Lung microvascular endothelial cell (primary cell): Measurements from ENCODE around the gene RAPGEF3. TPM values are rescaled to one million over a fixed set of nuclear protein-coding genes. Genes with fewer than 3 reads are reported as not detected.
A peak's percentile ranks its signal among the peaks of the same experiment; 100 is the strongest.

Experiments
- DNase-seq, 2 donors: peaks; one replicate each; pipeline versions ENCODE4 v3.0.0 to v3.0.0-alpha.2; 2010; ENCODE audit warnings: low read depth in 2 of 2
- total RNA-seq: library from RNA; depleted of rRNA; stranded (reverse); fragments of >200 nt; gene quantifications from 2 replicates; pipeline ENCODE4 v1.2.1, GENCODE V29; 2014

The RAPGEF3 gene
- total RNA-seq, 1 donor from 2014 or later, result 7.1 TPM

DNA sequence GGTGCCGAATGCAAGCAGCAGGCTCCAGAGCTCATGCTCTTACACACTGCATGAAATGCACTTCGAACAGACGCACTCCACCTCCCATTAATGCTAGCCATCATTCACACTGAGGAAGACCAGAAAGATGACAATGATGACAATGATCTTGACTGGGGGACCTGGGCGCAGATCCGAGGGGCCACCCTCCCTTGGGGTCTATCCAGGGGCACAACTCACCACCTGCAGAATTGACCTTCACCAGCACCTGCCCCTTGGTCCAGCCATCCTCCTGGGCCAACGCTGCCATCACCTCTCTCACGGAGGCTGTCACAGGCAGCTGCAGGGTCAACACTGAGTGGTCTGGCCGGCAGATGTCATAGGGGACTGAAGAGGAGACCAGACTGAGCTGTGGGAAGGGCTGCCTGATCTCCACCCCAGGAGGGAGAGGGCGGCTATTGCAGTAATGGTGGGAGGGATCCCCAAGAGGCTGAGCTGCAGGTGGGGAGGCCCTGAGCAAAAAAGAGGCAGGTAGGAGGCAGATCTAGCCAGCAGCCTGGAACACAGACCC lies 15.3 kb downstream of the RAPGEF3 start:
- DNase-seq, result no peak

DNA sequence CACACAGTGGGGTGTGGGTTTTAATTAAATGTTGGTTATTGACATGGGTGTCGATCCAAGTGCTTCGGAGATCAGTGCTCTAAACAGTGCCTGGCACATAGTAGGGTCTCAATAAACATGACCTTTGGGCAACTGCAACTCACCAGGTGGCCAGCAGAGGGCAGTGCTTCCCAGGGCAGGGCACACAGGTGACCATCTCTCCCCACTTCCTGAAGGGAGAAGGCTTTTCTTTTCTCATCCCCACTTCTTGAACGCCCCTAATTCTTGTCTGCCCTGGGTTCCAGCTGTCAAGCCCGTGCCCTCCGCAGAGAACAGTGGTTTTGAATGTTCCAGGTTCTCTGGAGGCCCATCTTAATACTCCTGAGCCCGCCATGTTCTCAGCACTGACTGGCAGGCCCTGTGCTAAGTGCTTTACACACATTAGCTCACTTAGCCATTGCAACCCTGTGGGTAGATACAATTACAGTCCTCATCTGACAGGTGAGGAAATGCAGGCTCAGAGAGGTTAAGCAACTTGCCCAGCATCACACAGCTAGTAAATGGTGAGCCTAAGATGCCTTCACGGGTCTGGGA lies 16.3 kb downstream of the RAPGEF3 start:
- DNase-seq, result peak; percentile 46 to 65

DNA sequence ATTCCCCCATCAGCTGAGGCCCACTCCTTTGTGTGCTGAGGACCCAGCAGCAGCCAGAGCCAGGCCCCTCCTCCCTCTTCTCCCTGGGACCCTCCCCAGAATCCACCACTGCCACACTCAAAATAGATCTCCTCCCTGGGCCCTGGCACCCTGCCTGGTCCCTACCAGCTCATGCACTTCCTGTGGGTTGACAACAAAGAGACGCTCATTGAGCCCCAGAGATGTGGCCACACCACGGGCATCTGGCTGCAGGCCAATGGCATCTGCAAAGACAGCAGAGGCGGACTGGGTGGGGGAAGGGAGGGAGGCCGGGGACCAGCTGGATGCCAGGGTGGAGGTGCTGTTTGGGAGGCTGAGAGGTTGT lies 17.4 kb downstream of the RAPGEF3 start:
- DNase-seq, result peak; percentile 35 to 47

DNA sequence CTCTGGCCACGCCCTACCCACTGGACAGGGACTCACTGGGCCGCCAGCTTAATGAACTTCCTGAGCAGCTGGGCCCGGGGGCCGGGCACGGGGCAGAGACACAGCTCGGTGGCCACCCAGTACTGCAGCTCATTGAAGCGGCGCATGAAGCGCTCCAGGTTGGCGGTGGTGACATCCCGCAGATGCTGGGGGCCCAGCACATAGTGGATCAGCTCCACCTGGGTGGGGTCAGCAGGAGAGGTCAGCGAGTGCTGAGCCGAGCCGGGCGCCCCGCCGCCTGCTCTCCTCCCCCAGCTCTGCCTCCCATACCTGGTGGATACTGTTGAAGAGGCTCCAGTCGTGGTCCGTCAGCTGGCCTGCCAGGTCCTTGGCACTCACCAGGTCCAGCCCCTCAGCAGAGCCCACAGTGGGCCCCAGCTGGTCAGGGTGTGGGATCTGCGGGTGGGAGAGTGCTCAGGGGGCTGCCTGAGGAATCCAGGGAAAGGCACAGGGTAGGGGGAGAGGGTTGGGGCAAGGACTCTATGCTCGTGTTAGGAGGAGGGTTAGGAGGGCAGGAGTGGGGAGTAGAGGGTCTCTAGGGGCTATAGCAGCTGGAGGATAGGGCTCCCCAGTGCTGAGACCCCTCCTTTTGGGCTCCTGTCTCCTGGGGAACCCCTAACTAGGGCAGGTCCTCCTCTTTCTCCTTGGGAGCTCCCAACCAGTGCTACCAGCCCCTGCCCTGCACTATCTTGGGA lies 17.9 kb downstream of the RAPGEF3 start:
- peak; percentile 17 to 33 for DNase-seq

DNA sequence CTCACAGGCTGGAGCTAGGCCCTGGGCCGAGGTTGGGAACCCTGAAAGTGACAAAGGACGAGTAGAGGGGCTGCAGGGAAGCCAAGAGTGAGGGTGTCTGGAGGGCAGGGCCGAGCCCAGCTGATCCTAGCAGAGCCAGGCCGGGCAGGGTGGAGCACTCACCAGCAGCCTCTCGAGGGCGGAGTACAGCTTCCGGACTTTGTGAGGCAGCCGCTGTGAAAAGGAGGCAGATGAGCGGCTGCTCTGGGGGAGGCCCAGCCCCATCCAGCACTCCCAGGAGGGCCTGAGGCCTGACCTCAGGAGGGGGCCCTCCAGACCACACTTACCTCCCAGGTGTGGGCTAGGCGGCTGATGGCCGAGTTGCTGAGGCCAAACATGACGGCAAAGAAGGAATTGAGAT lies 18.7 kb downstream of the RAPGEF3 start:
- peak in 1 of 2 donors; percentile 63 for DNase-seq

DNA sequence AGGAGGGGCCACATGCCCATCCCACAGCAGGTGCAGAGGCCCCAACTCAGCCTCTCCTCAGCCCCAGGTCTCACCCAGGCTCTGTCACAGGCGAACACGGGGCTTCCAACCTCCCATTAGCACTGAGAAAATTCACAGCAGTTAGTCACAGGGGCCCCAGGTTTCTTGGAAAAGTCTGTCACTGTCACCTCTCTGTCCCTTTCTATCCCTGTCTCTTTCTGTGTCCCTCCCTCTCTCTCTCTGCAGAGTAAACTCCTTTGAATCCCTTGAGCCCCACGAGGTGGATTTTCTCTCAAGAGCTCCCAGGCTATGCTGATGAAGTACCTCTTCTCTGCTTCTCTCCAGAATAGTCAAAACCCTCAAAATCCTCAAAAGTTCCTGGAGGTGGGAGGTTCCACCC lies 19.4 kb downstream of the RAPGEF3 start:
- no peak for DNase-seq

DNA sequence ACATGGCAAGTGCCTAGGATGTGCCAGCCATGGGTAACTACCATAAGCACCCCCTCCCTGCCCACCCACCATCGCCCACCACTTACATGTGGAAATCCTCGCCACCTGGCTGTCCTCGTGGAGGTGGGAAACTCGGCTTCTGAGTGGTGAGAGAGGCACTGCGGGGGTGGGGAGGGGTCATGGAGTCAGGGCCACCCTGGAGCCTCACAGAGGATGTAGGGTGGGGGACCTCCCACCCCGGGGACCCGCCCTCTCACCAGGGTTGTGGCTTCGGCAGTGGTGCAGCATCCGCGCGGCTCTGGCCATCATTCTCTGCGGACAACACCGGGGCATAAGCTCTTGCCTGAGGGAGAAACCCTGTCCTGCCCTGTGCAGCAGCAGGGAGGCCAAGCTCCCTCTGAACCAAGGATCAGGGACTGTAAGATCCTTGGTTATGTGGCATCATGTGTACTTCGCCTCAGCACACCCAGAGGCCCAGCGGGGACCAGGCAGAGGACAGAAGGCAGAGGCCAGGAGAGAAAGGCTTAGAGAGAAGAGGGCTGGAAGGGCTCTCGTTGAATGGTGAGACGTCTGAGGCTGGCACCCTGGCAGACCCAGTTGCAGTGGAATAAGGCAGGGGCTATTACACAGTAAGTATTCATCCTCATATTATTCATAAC lies 20.6 kb downstream of the RAPGEF3 start:
- no peak for DNase-seq

DNA sequence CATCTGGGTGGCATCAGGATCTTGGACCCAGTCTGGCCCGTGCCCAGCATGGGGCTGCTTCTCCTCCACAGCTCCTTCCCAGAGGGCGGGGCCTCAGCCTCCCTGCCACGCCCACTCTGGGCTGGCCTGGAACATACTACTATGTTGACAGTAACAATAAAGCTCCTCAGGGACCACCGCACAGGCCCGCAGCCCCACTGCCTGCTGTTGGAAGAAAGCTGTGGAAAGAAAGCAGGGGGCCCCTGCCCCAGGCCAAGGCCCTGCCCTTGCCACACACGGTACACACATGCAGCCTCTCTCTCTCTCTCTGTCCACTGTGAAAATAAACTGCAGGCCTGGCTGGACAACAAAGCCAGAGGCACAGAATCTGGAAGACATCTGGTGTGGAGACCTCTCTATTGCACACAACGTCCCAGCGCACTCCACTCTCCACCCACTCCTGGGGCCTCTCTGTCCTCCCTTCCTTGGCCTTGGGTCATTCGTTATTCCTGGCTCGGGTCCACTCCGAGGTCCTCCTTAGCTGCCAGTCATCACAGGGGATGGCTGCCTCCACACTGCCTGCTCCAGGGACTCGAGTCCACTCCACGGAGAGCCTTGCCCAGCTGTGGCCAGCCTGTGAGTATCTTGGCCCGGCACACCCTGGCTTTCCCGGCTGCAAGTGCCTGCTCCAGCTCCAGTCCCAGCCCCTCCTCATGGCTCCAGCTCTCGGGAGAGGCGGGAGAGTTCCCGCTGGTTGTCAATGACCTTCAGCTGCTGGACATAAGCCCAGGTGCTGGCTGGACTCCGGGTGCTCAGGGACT lies 21.6 kb downstream of the RAPGEF3 start:
- peak in 1 of 2 donors; percentile 21 for DNase-seq

DNA sequence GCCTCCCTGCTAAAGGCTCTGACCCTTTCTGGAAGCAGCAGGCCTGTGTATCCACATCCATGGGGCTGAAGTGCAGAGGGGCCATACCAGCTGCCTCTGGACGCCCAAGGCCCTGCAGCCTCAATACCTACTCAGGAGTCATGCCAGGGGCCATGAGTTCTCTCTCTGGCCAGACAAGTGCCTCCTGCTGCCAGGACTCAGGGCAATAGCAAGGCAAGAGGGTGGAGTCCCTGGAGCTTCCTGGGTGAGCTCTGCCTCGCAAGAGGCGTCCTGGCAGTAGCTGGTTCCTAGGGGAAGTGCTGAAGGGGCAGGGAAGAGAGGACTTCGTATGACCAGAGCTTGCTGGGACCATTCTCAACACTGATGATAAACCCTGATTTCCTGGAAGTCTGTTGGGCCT lies 22.5 kb downstream of the RAPGEF3 start:
- no peak for DNase-seq

DNA sequence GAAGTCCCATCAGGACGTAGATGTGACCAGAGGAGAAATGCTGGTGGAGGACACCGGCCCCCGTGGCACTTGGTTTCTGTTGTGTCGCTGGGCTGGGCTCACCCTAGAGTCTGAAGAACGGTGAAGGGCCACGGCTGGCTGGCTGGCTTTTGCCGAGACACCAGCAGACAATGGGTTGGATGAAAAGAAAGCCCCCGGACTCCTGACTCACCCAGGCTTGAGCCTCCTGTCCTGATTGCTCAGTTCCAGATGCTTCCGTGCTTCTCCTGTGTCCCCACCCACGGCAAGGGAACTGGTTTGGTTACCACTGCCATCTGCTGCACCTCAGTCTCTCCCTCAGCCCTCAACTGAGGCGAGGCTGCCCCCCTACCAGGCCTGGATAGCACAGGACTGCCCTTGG lies 23.0 kb downstream of the RAPGEF3 start:
- peak in 1 of 2 donors; percentile 37 for DNase-seq

DNA sequence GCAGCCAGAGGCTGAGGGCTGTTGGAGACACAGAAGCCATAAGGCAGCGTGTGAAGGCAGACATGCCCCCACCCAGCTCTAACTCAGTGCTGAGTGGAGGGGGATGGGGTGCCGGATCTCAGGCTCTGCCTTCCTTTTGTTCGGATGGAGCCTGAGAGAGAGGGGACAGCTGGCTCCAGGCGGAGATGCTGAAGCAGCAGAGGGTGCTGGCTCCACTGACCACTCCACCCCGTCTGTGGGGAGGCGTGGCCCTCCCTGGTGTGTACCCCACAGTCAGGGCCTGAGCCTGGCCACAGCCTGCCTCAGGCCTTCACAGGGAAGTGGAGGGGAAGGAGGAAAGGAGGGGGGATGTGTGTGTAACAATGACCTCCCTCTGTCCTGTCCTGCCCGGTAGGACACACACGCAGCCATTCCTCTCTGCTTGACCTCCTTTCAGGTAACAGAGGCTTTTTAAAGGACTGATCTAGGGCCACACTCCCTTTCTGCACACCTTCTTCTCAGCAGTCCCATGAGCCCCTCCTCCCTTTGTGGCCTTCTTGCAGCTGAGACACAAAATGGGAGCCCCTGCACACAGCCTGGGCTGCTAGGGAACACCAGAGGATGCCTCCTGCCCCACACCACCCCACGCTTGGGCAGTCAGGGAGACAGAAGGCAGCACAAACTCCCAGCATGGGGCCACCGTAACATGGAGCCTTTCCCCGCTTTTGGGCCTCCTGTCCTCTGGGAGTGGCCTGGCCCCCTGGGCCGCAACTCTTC lies 23.8 kb downstream of the RAPGEF3 start:
- DNase-seq, result no peak

DNA sequence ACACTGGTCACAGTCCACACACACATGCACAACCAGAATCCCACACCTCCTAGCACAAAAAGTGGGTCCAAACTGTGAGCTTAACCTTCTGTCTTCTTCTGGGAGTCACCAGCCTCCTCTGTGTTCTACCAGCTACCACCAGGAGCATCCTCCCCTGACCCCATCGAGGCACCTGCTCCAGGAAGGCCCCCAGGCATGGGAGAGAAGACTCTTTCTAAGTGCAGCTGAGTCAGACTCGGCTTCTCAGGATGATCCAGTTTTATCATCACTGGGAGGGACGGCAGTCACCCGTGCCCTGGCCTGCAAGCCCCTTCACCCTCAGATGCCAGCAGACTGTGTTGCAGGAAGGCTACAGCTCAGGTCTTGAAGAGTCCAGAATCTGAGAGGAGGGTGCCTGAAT lies 25.5 kb downstream of the RAPGEF3 start:
- no peak for DNase-seq

DNA sequence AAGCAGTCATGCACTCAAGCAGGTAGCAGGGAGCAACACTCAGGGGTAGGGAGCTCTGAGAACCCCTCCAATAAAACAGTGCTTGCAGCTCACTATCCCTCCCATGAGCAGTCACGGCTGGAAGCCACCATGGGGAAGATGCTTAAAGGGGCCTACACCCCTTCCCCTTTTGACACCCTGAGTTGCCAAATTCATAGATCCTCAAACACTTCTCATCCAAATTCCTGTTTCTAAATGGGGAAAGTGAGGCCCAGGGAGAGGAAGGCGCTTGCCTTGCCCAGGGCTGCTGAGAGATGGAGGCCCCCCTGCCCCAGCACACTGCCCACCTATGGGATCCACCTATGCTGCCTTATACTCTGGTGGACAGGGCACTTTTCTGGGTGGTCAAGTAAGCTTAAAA lies 26.2 kb downstream of the RAPGEF3 start:
- DNase-seq, result no peak

DNA sequence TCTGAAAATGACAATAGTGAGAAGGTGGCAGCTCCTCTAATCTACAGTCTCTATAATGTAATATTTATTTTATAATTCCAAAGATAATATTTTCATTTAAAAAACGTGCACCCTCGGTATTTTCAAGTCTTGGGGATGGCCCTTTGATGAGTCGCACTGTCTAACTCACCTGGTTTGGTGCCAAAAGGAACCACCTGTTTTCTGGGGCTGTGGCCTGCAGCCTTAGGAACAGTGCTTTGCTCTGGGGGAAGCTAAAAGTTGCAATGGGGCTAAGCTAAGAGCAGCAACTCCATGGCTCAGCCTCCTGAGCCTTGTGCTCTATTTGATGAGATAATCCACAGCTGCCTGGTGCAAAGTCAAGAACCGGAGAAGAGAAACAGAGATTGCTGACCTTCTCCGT lies 27.0 kb downstream of the RAPGEF3 start:
- DNase-seq, result no peak

DNA sequence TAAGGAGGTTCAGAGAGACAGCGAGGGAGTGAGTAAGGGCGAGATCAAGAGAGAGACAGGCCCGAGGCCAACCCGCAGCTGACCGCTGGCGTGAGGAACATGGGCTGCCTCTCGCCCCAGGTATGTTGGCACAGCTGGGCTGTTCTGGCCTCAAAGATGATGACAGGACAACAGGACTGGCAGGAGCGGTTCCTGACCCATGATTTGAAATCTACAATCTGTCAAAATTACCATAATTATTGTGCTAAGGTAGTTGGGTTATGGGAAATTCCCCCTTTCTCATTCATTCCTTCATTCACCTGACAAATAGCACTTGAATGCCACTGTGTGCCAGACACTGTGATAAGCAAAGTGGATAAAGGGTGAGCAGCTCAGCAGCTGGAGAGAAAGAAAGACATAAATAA lies 28.3 kb downstream of the RAPGEF3 start:
- DNase-seq, result no peak

DNA sequence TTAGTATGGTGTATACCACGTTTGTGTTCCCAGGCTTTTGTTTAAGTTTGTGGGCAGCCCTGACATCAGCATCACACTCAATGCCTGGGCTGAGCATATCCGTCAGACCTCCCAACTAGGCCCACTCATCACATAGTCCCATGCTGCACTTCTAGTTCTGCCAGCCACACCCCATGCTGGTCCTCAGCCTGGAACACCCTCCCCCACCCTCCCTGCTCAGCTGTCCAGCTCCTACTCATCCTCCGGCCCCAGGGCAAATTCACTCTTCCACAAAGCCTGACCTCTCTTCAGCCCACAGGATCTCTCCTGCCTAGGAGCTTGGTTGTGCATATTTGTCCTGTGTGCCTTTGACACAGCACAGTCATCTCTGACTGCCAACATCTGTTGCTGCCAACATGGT lies 29.4 kb downstream of the RAPGEF3 start:
- DNase-seq, result no peak

DNA sequence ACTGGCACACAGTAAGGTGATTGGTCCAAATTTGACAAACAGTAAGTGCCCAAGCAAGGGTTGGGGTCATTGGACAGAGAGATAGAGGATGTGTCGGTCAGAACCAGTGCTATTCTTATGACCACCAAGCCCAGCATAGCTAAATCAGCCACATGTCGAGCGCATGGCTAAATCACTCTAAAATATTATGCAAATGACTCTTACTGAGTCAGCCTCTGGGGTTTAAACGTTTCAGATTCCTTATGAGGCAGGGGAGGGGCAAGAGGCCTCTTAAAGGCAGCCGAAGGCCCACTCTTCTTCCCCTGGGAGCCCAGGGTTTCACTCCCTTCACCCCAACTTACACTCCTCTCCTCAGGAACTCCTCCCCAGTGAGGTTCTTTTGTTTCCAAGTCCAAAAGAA lies 32.8 kb downstream of the RAPGEF3 start:
- DNase-seq, result no peak

DNA sequence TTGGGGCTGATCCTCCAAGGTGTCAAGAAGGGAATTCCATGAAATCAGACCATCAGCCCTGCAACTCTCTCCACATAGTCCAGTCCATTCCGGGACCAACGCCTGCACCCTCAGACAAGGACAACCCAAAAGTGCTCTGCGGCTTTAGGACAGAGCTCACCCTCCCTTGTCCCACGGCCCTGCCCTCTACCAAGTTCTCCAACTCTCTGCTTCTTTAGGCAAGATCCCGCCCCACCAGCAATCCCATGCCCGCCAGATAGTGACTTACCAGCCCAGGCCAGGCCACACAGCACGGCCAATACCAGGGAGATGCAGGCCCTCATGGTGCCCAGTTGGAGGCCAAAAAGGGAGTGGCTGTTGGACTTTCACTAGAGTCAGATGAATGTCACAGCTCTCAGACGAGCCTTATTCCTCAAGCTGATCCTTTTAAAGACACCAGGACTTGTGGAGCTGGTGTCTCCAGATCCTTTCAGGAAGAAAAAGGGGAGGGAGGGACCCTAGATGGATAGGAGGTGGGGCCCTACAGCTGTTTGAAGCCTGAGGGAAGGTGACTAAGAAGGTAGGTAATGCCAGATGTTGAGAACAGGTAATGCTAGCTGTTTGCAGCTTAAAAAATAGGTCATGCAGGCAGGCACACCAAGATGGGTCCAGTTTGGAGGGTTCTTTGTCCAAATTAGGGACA lies 33.4 kb downstream of the RAPGEF3 start, which contains the start of gene ENDOU:
TSS of gene ENDOU (minus strand) at position 400 of the 682 bp plus-strand sequence. CDS start at position 323, 77 bp downstream.
- no peak for DNase-seq

DNA sequence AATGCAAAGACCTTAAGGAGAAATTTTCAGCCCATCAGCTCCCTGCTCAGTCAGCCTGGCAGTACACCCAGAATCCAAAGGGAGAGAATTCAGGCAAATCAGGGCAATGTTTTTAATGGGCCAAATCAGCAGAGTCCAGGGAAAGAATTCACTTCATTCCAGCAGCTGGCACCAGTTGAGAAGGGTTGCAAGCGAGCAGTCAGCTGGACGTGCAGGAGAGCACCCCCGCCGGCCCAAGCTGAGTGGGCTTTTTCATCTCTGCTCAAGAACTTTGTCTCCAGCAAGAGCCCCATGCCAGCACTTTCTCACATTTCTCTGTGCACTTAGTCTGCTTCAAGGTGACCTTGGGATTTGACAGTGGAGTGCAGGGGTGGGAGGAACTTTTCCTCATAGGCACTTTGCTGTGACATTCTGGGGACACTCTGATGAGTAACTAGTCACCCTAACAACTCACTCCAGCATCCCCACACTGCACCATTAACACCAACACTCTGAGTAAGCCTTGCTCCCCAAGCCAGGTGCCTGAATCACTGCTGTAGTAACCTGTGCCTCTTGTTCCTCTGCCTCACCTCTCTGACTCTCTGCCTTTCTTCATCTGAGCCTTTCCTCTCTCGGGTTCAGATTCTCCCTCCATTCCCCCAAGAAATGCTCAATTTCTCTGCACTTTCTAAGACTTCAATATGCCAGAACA lies 35.6 kb downstream of the RAPGEF3 start:
- DNase-seq, result no peak
